ENCODE measurements around the gene BPIFB2.
"Not testable (repeated sequence)": the region's sequence is repeated elsewhere in the genome, so short reads cannot be mapped to it uniquely, and the experiment has no call there.

The BPIFB2 gene

GRCh38 chr20:33007376-33008335, at the start of gene BPIFB2:
TSS of gene BPIFB2 (plus strand) at chr20:33007704. CDS start at chr20:33008575, 871 bp downstream.
- DNase-seq: no peak
- H3K4me1 Mint-ChIP-seq: no peaks in the 10 kb centered on the region
- H3K27me3 Mint-ChIP-seq: peaks cover 4% of the 10 kb centered on the region
- no peaks in the 10 kb centered on the region for H3K36me3 Mint-ChIP-seq
- H3K27ac Mint-ChIP-seq: no peak within 1 kb of the TSS
- H3K9me3 Mint-ChIP-seq: peaks cover 3% of the 10 kb centered on the region
- H3K4me3 Mint-ChIP-seq: no peak within 1 kb of the TSS
- CTCF ChIA-PET: interaction anchor here (4.1 kb wide), 1 partner anchor 106 kb away, joined by 39 read pairs; no protein-coding TSS in a partner anchor

- H3K4me3 Mint-ChIP-seq: no peak overlapping the region
- H3K4me1 Mint-ChIP-seq: peaks cover 10% of the 10 kb centered on the region
- no peak for DNase-seq
- H3K27me3 Mint-ChIP-seq: peaks cover 4% of the 10 kb centered on the region
- H3K9me3 Mint-ChIP-seq: peaks cover 18% of the 10 kb centered on the region
- CTCF ChIA-PET: interaction anchor here (0.6 to 2.8 kb wide), 3 partner anchors 13 to 54 kb away, joined by 3 to 14 read pairs (median 4); no protein-coding TSS in a partner anchor
- H3K27ac Mint-ChIP-seq: no peak overlapping the region
- peaks cover 9% of the 10 kb centered on the region for H3K36me3 Mint-ChIP-seq
Measured at GRCh38 chr20:32958574-32958973, 48.9 kb upstream of the BPIFB2 start.

GRCh38 chr20:32959351-32960221, 47.9 kb upstream of the BPIFB2 start:
- Mint-ChIP-seq H3K27ac (no peak overlapping the region), H3K36me3 (peaks cover 9% of the 10 kb centered on the region), H3K4me1 (peaks cover 17% of the 10 kb centered on the region), H3K27me3 (peaks cover 9% of the 10 kb centered on the region), H3K4me3 (no peak overlapping the region), H3K9me3 (peaks cover 16% of the 10 kb centered on the region)
- no peak for DNase-seq
- CTCF ChIA-PET: interaction anchor here (1.3 kb wide), 1 partner anchor 15 kb away, joined by 3 read pairs; no protein-coding TSS in a partner anchor

GRCh38 chr20:32960222-32960518, 47.3 kb upstream of the BPIFB2 start:
- Mint-ChIP-seq H3K27ac (no peak overlapping the region), H3K36me3 (peaks cover 9% of the 10 kb centered on the region), H3K4me3 (no peak overlapping the region), H3K27me3 (peaks cover 9% of the 10 kb centered on the region), H3K4me1 (peaks cover 19% of the 10 kb centered on the region), H3K9me3 (peaks cover 15% of the 10 kb centered on the region)
- DNase-seq: no peak
- CTCF ChIA-PET: interaction anchor here (1.3 kb wide), 1 partner anchor 16 kb away, joined by 3 read pairs; no protein-coding TSS in a partner anchor

- CTCF ChIA-PET: no interaction called here
- peaks cover 9% of the 10 kb centered on the region for H3K36me3 Mint-ChIP-seq
- peaks cover 19% of the 10 kb centered on the region for H3K4me1 Mint-ChIP-seq
- no peak overlapping the region for H3K27ac Mint-ChIP-seq
- H3K9me3 Mint-ChIP-seq: peaks cover 13% of the 10 kb centered on the region
- peaks cover 9% of the 10 kb centered on the region for H3K27me3 Mint-ChIP-seq
- no peak overlapping the region for H3K4me3 Mint-ChIP-seq
- no peak for DNase-seq
Measured at GRCh38 chr20:32960849-32961731, 46.4 kb upstream of the BPIFB2 start.

GRCh38 chr20:32962053-32962452, 45.5 kb upstream of the BPIFB2 start:
- CTCF ChIA-PET: interaction anchor here (0.8 to 1.4 kb wide), 2 partner anchors 16 to 17 kb away, joined by 3 to 5 read pairs; no protein-coding TSS in a partner anchor
- no peak overlapping the region for H3K4me3 Mint-ChIP-seq
- H3K27me3 Mint-ChIP-seq: peaks cover 9% of the 10 kb centered on the region
- H3K4me1 Mint-ChIP-seq: peaks cover 19% of the 10 kb centered on the region
- H3K36me3 Mint-ChIP-seq: peaks cover 4% of the 10 kb centered on the region
- no peak for DNase-seq
- peaks cover 9% of the 10 kb centered on the region for H3K9me3 Mint-ChIP-seq
- no peak overlapping the region for H3K27ac Mint-ChIP-seq

- CTCF ChIA-PET: interaction anchor here (0.8 to 1.4 kb wide), 2 partner anchors 16 to 18 kb away, joined by 3 to 5 read pairs; no protein-coding TSS in a partner anchor
Measured at GRCh38 chr20:32962646-32963045, 44.9 kb upstream of the BPIFB2 start.

GRCh38 chr20:32963176-32963575, 44.3 kb upstream of the BPIFB2 start:
- Mint-ChIP-seq H3K4me3 (no peak overlapping the region), H3K36me3 (no peaks in the 10 kb centered on the region), H3K9me3 (peaks cover 1% of the 10 kb centered on the region), H3K27me3 (peaks cover 5% of the 10 kb centered on the region), H3K27ac (no peak overlapping the region), H3K4me1 (peaks cover 19% of the 10 kb centered on the region)
- CTCF ChIA-PET: interaction anchor here (0.7 to 1.4 kb wide), 3 partner anchors 17 to 250 kb away, joined by 3 to 5 read pairs (median 3); no protein-coding TSS in a partner anchor
- no peak for DNase-seq

More at GRCh38 chr20:32962646-32963045, 44.9 kb upstream of the BPIFB2 start:
- not testable (repeated sequence) for H3K4me3 Mint-ChIP-seq, DNase-seq, H3K27me3 Mint-ChIP-seq, H3K36me3 Mint-ChIP-seq, H3K9me3 Mint-ChIP-seq
- H3K27ac Mint-ChIP-seq: peak overlapping the region; percentile 49
- H3K4me1 Mint-ChIP-seq: peaks cover 19% of the 10 kb centered on the region

GRCh38 chr20:32964575-32964974, 42.9 kb upstream of the BPIFB2 start:
- H3K36me3 Mint-ChIP-seq: no peaks in the 10 kb centered on the region
- CTCF ChIA-PET: interaction anchor here (3.7 kb wide), 1 partner anchor 19 kb away, joined by 19 read pairs; no protein-coding TSS in a partner anchor
- no peaks in the 10 kb centered on the region for H3K9me3 Mint-ChIP-seq
- H3K27me3 Mint-ChIP-seq: peaks cover 5% of the 10 kb centered on the region
- no peak for DNase-seq
- H3K4me1 Mint-ChIP-seq: peaks cover 19% of the 10 kb centered on the region
- H3K4me3 Mint-ChIP-seq: no peak overlapping the region
- H3K27ac Mint-ChIP-seq: no peak overlapping the region

- CTCF ChIA-PET: interaction anchor here (1.5 to 3.7 kb wide), 2 partner anchors 8 to 20 kb away, joined by 4 to 19 read pairs; no protein-coding TSS in a partner anchor
- H3K4me3 Mint-ChIP-seq: no peak overlapping the region
- no peaks in the 10 kb centered on the region for H3K9me3 Mint-ChIP-seq
- H3K4me1 Mint-ChIP-seq: peaks cover 19% of the 10 kb centered on the region
- no peaks in the 10 kb centered on the region for H3K36me3 Mint-ChIP-seq
- DNase-seq: no peak
- no peak overlapping the region for H3K27ac Mint-ChIP-seq
- H3K27me3 Mint-ChIP-seq: peaks cover 5% of the 10 kb centered on the region
Measured at GRCh38 chr20:32965115-32965514, 42.4 kb upstream of the BPIFB2 start.

- peaks cover 5% of the 10 kb centered on the region for H3K27me3 Mint-ChIP-seq
- H3K27ac Mint-ChIP-seq: no peak overlapping the region
- no peaks in the 10 kb centered on the region for H3K9me3 Mint-ChIP-seq
- no peak overlapping the region for H3K4me3 Mint-ChIP-seq
- peaks cover 19% of the 10 kb centered on the region for H3K4me1 Mint-ChIP-seq
- CTCF ChIA-PET: interaction anchor here (0.9 to 3.7 kb wide), 4 partner anchors 9 to 64 kb away, joined by 4 to 19 read pairs (median 4); partner anchors contain the start of gene SUN5
- H3K36me3 Mint-ChIP-seq: no peaks in the 10 kb centered on the region
- peak; percentile 58 for DNase-seq
Measured at GRCh38 chr20:32965581-32966373, 41.7 kb upstream of the BPIFB2 start.

GRCh38 chr20:32966382-32966781, 41.1 kb upstream of the BPIFB2 start:
- CTCF ChIA-PET: interaction anchor here (0.9 to 3.7 kb wide), 5 partner anchors 9 to 65 kb away, joined by 4 to 19 read pairs (median 4); partner anchors contain the start of gene SUN5
- Mint-ChIP-seq H3K4me1 (peaks cover 19% of the 10 kb centered on the region), H3K27ac (no peak overlapping the region), H3K27me3 (peaks cover 5% of the 10 kb centered on the region), H3K36me3 (no peaks in the 10 kb centered on the region), H3K9me3 (no peaks in the 10 kb centered on the region), H3K4me3 (no peak overlapping the region)
- no peak for DNase-seq
